Thymus (tissue), 11 donors: Measurements from ENCODE around the gene TSPAN9. TPM values are rescaled to one million over a fixed set of nuclear protein-coding genes. Genes with fewer than 3 reads are reported as not detected.

Source experiments
- DNase-seq, 9 donors: peaks; one replicate each; pipeline ENCODE4 v3.0.0-alpha.2; 2013; ENCODE audit warnings: low spot score in 9 of 9, low read depth in 6 of 9, missing footprints in 1 of 9
- H3K27ac ChIP-seq, 2 donors: one replicate each; pipeline ENCODE4 v1.5.1; 2013; ENCODE audit warnings: control low read depth in 1 of 2, low read depth in 1 of 2, low read length in 1 of 2, mild to moderate bottlenecking in 1 of 2, moderate library complexity in 1 of 2
- H3K27me3 ChIP-seq, 2 donors: one replicate each; pipeline ENCODE4 v1.5.1; 2013; ENCODE audit warnings: low read length in 1 of 2; ENCODE audit not compliant: control insufficient read depth in 2 of 2, insufficient read depth in 1 of 2
- H3K36me3 ChIP-seq, 2 donors: one replicate each; pipeline ENCODE4 v1.5.1; 2013; ENCODE audit warnings: low read length in 1 of 2, mild to moderate bottlenecking in 1 of 2, moderate library complexity in 1 of 2; ENCODE audit not compliant: control insufficient read depth in 2 of 2, insufficient read depth in 2 of 2
- H3K4me1 ChIP-seq, 2 donors: one replicate each; pipeline ENCODE4 v1.5.1; 2013; ENCODE audit warnings: low read length in 2 of 2; ENCODE audit not compliant: control insufficient read depth in 2 of 2, insufficient read depth in 2 of 2
- H3K4me3 ChIP-seq, 2 donors: one replicate each; pipeline ENCODE4 v1.5.1; 2013; ENCODE audit warnings: low read length in 2 of 2, control low read depth in 1 of 2, mild to moderate bottlenecking in 1 of 2
- H3K9me3 ChIP-seq, 2 donors: one replicate each; pipeline ENCODE4 v1.5.1; 2013; ENCODE audit warnings: low read length in 1 of 2, mild to moderate bottlenecking in 1 of 2; ENCODE audit not compliant: control insufficient read depth in 2 of 2, insufficient read depth in 1 of 2
- WGBS: extraction: QIAGEN DNeasy Blood & Tissue Kit; methylation state at CpG from one replicate; pipeline ENCODE4 v1.1.7; 2013; 5-methylcytosine and 5-hydroxymethylcytosine counted together
- polyA plus RNA-seq: library from polyadenylated mRNA; stranded (reverse); fragments of 200-250 nt; gene quantifications from one replicate; pipeline ENCODE4 v1.2.3, GENCODE V29; 2013
- total RNA-seq: library from RNA; stranded (reverse); fragments of 120-200 nt; gene quantifications from one replicate; pipeline ENCODE4 v1.2.4, GENCODE V29; 2013
- donor health status: healthy.

TSPAN9 gene
- total and polyA plus RNA-seq, 2 donors: 4.9 to 10.2 TPM

DNA sequence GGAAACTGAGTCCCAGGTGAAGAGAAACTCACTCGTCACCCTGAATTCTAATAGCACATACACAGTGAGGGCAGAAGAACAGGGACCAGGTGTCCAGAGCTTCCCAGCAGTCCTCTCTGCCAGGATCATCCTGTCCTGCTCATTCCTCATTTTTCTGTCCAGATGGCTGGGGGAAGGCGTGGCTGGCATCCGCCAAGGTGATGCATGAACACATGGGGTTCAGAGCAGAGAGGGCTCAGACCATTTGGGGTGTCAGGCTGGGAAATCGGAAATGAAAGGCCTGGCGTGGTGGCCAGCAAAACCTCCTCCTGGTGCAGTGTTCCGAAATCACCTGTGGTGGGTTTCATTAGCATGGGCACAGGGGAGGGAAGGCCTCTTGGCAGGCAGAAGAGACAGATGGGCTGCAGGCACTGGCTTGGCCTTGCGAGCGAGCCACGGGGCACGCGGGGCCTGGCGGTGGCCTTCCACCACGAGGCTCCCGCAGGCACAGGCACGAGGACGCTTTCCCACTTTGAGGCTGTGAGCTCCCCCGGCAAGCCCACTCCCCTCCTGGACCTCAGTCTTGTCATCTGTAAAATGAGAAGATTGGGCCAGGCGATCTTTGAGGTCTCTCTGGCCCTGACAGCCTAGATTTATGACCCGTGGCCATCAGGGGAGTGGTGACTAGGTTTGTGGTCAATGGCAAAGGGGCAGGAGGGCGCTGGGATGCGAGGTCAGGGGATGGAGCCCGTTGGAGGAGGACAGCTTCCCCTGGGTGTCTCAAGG lies 68.5 kb downstream of the TSPAN9 start:
- DNase-seq: no peak
- Histone ChIP-seq H3K4me3 (no peak overlapping the region), H3K9me3 (no peaks in the 10 kb centered on the region), H3K27ac (no peak overlapping the region), H3K36me3 (no peaks in the 10 kb centered on the region), H3K27me3 (peaks cover 0 to 15% of the 10 kb centered on the region in 2 donors), H3K4me1 (no peaks in the 10 kb centered on the region)
- WGBS: 92% methylated on average over 22 of the region's 22 CpGs

DNA sequence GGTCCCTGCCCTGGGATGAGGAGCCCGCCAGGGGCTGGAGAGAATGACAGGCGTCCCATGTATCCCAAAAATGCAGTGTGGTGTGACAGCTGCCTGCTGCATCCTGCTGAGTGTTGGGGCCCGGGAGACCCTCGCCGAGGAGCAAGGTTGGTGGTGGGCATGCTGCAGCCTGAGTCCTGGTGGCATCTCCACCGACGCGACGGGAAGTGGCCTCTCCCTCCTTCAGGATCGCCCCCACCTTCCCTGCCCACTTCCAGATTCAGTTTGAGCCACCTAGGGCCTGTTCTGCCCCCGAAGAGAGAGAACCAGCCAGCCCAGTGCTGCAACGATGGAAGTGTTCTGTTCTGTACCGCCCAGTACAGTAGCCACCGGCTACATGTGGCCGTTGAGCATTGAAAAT lies 70.1 kb downstream of the TSPAN9 start:
- WGBS: 89% methylated on average over 15 of the region's 15 CpGs
- Histone ChIP-seq H3K9me3 (no peaks in the 10 kb centered on the region), H3K27ac (no peak overlapping the region), H3K27me3 (peaks cover 0 to 30% of the 10 kb centered on the region in 2 donors), H3K4me1 (no peaks in the 10 kb centered on the region), H3K36me3 (no peaks in the 10 kb centered on the region), H3K4me3 (no peak overlapping the region)
- no peak for DNase-seq

DNA sequence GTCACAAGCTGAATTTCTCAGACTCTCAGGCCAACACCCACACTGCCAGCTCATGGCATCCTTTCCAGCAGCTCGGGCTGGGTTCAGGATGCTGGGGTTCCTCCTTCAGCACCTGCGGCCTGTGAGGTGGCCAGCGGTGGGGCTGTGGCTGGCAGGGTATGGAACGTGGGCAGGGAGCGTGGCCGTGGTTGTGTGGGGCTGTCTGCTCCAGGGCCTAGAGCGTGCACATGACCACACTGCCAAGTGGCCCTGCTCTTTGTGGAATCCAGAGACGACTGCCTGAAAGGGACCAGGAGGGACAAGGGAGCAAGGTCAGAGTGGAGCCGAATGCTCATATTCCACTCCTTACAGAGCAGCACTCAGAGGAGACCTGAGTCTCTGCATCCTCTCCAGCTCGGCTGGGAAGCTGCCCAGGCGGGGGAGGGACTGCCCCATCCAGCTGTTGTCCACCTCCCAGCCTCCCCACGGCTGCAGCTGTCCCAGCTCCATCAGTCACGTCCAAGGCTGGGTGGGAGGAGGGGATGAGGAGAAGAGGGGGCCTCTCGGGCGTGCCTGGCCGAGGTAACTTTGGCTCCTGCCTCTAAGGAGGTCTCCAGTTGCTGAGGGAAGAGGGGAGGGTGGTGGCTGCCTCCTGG lies 71.3 kb downstream of the TSPAN9 start:
- H3K4me1 ChIP-seq: no peaks in the 10 kb centered on the region
- H3K36me3 ChIP-seq: no peaks in the 10 kb centered on the region
- peaks cover 0 to 37% of the 10 kb centered on the region in 2 donors for H3K27me3 ChIP-seq
- H3K4me3 ChIP-seq: no peak overlapping the region
- no peaks in the 10 kb centered on the region for H3K9me3 ChIP-seq
- no peak for DNase-seq
- H3K27ac ChIP-seq: no peak overlapping the region
- 79% methylated on average over 16 of the region's 16 CpGs for WGBS

DNA sequence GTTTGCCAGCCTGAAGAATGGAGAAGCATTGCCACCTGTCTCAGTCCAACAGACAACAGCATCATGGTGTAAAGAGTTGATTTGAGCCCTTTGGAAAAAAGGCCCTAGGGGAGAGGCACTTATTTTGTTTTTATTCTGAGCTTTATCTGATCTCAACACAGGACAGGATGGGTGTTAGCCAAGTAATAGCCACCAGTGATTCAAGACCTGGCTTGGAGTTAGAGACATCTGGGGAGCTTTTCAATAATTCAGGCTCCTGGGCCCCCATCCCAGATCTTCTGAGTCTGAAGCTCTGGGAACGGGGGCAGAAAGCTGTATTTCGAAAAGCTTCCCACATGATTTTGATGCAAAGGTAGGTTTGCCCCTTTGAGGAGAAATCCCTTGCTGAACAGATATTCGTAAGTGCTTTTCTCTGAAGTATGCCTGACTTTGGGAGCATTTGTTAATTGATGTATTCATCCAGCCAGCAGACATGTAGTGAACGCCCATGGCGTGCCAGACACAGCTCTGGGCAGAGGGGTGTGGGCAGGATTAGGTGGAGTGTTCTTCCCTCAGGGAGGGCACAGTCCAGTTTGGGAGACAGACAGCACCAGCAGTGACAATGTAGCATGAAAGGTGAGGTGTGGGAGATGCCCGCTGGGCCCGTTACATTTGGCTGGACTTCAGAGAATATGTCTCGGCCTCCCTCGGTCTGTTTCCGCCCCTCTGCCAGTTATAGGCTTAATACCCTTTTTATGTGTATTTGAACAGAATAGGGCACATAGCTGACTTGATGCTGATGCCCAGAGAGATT lies 72.5 kb downstream of the TSPAN9 start:
- no peak overlapping the region for H3K27ac ChIP-seq
- no peaks in the 10 kb centered on the region for H3K4me1 ChIP-seq
- WGBS: 95% methylated on average over 10 of the region's 10 CpGs
- H3K9me3 ChIP-seq: no peaks in the 10 kb centered on the region
- DNase-seq: no peak
- no peak overlapping the region for H3K4me3 ChIP-seq
- H3K27me3 ChIP-seq: peaks cover 0 to 45% of the 10 kb centered on the region in 2 donors
- no peaks in the 10 kb centered on the region for H3K36me3 ChIP-seq

DNA sequence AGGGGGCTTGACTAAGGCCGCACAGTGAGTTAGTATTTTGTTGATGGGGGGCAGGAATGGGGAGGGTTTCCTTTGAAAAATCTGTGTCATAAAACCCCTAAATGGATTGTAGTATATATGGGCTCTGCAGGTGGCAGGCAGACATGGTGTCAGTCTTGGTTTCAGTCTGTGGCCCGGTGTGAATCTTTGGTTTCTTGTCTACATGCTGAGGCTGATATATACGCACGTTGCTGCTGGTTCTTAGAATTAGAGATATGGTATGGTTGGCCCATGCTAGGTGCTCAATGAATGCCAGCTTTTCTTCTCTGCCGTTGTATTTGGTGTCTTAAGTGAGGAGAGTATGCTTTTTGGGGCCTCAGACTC lies 73.1 kb downstream of the TSPAN9 start:
- WGBS: 84% methylated on average over 5 of the region's 5 CpGs
- no peak overlapping the region for H3K4me3 ChIP-seq

DNA sequence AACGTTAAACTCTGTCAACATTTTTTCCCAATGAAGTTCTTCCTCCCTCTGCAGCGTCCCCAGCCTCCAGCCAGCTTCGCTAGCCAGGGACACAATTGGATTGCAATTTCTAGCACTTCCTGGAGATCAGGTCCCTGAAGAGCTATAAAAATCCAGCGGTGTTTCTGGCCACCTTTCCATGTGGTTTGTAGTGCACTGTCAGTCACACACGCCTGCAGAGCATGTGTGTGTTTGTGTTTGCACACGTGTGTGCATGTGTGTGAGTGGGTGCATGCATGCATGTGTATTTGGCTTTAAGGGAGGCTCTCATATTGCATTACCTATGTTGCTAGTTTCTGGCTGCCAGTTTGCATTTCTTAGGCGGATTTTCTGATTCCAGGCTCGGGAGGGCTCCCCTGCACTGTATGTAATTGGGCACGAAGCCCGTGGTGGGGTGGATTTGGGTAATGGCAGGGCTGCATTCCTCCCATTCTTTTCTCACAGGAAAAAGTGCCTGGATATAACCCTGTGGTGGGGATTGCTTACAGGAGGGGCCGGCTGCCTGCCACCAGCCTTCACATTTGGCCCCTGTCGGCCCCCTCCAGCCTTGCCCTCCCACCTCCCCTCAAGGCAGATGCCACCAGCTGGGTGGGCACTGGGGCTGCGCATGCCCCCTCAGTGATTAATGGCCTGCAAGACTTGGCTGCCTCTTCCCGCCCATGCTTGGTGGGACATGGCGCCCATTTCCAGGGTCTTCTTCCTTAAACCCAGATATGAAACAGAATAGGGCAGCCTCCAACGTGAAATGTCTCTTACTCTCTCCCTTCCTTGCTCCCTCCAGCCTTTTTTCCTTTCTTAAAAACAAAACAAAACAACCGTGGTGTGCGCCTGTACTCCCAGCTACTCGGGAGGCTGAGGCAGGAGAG lies 74.0 kb downstream of the TSPAN9 start:
- WGBS: 42% methylated on average over 19 of the region's 19 CpGs
- H3K27ac ChIP-seq: no peak overlapping the region
- H3K36me3 ChIP-seq: no peaks in the 10 kb centered on the region
- H3K4me3 ChIP-seq: no peak overlapping the region
- DNase-seq: no peak
- no peaks in the 10 kb centered on the region for H3K4me1 ChIP-seq
- peaks cover 0 to 53% of the 10 kb centered on the region in 2 donors for H3K27me3 ChIP-seq
- no peaks in the 10 kb centered on the region for H3K9me3 ChIP-seq

More for the DNA sequence above, 73.1 kb downstream of the TSPAN9 start:
- Histone ChIP-seq H3K4me1 (no peaks in the 10 kb centered on the region), H3K27me3 (peaks cover 0 to 48% of the 10 kb centered on the region in 2 donors), H3K36me3 (no peaks in the 10 kb centered on the region), H3K27ac (no peak overlapping the region), H3K9me3 (no peaks in the 10 kb centered on the region)
- no peak for DNase-seq

DNA sequence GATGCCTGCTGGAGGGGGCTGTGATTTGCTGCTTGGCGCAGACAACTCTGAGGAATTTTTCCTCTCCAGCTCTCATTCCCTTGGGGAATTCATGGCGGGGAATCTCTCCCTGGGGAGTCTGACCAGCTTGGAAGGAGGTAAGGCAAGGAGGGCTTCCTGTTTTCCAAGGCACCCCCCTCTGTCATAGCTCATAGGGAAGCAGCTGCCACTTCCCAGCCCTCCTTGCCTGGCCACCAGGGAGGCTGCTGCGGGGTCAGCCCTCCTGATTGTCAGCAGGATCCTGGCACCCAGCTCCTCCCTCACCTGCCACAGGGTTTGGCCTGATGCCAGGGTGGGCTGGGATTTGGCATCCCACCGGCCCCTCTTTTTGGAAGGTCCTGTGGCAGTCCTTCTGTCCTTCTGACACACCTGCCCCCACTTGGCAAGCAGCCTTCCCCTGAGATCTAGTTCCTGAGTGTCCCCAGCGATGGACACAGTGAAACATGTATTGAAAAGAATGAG lies 74.9 kb downstream of the TSPAN9 start:
- no peak for DNase-seq
- Histone ChIP-seq H3K4me3 (no peak overlapping the region), H3K27ac (no peak overlapping the region), H3K27me3 (peaks cover 0 to 53% of the 10 kb centered on the region in 2 donors), H3K4me1 (no peaks in the 10 kb centered on the region), H3K36me3 (no peaks in the 10 kb centered on the region), H3K9me3 (no peaks in the 10 kb centered on the region)
- WGBS: 71% methylated on average over 5 of the region's 5 CpGs

DNA sequence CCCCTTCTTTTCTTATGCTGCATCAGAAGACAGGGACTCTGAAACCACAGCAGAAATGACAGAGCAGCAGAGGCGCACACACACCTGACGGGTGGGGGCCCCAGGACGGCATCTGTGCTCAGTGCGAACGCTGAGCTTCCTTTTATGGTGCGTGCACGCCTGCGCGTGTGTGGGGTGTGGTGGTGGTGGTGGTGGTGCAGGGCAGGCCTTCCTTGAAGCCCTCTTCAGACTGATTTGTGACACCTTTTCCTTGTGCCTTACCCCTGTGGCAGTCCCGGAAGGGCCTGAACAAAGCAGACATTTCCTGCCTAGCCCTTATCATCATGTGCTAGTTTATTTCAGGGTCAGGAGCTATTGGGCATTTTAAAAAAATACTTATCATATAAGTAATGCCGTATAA lies 75.7 kb downstream of the TSPAN9 start:
- Histone ChIP-seq H3K9me3 (no peaks in the 10 kb centered on the region), H3K4me1 (no peaks in the 10 kb centered on the region), H3K27ac (no peak overlapping the region), H3K27me3 (peaks cover 0 to 53% of the 10 kb centered on the region in 2 donors), H3K4me3 (no peak overlapping the region), H3K36me3 (no peaks in the 10 kb centered on the region)
- 11% methylated on average over 11 of the region's 11 CpGs for WGBS
- peak in 5 of 9 donors; percentile 10 to 47 (median 32) for DNase-seq
